Esophagus muscularis mucosa (tissue), 4 donors: Measurements from ENCODE around the gene NKAIN1.

Experiments used
- EP300 ChIP-seq: sonication (generic); formaldehyde crosslinking; IDR thresholded peaks from one replicate; pipeline ENCODE4 v1.6.1; 2017; ENCODE audit warnings: antibody characterized with exemption
- POLR2A ChIP-seq: fragments of 450-650 bp; IDR thresholded peaks from one replicate; pipeline ENCODE4 v1.6.1; 2017; ENCODE audit warnings: antibody characterized with exemption, moderate library complexity, mild to moderate bottlenecking, low read depth
- POLR2AphosphoS5 ChIP-seq, 2 donors: sonication (generic); formaldehyde crosslinking; IDR thresholded peaks; one replicate each; pipeline ENCODE4 v1.6.1; 2017; ENCODE audit warnings: antibody characterized with exemption in 2 of 2
- TF ChIP-seq, protein P1 (sequence below), 3 experiments: fragments of 200-600 bp in 2 of 3; fragments of 450-650 bp in 1 of 3; sonication (generic) in 2 of 3; IDR thresholded peaks; one replicate each; pipeline ENCODE4 v1.5.1; 2017 to 2019; ENCODE audit warnings: antibody characterized with exemption in 3 of 3, mild to moderate bottlenecking in 2 of 3, moderate library complexity in 1 of 3

DNA sequence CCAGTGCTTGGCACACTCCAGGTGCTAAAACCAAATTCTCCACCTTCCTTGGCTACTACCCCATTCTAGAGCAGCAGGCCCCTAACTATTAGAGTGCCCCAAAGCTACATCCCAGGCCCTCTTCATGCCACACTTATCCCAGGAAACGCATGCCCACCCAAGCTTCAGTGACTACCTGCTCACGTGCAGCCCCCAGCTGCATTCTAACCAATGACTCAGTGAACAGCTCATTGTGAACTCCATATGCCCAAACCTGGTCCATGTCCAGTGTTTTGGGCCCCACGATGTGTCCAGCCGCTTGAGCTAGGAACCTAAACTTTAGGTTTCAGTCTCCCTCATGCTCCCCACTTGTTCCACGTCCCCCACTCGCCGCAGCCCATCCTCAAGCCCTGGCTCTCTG is 41.5 kb downstream of the NKAIN1 start:
- no peak for TF ChIP-seq POLR2AphosphoS5 (IDR thresholded peaks at IDR 0.05)
- TF ChIP-seq, protein P1, sequence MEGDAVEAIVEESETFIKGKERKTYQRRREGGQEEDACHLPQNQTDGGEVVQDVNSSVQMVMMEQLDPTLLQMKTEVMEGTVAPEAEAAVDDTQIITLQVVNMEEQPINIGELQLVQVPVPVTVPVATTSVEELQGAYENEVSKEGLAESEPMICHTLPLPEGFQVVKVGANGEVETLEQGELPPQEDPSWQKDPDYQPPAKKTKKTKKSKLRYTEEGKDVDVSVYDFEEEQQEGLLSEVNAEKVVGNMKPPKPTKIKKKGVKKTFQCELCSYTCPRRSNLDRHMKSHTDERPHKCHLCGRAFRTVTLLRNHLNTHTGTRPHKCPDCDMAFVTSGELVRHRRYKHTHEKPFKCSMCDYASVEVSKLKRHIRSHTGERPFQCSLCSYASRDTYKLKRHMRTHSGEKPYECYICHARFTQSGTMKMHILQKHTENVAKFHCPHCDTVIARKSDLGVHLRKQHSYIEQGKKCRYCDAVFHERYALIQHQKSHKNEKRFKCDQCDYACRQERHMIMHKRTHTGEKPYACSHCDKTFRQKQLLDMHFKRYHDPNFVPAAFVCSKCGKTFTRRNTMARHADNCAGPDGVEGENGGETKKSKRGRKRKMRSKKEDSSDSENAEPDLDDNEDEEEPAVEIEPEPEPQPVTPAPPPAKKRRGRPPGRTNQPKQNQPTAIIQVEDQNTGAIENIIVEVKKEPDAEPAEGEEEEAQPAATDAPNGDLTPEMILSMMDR (IDR thresholded peaks at IDR 0.05), result no peak
- no peak for TF ChIP-seq EP300
- TF ChIP-seq POLR2A, result no peak
